ENCODE results near the gene DYNC1I2. TPM values are rescaled to one million over a fixed set of nuclear protein-coding genes. Genes with fewer than 3 reads are reported as not detected.
A peak's percentile ranks its signal among the peaks of the same experiment; 100 is the strongest.

DYNC1I2 gene
- total RNA-seq, 1 donor from 2014 or later, result 103 TPM

GRCh38 chr2:171729952-171730317 is 42.7 kb downstream of the DYNC1I2 start:
- FAIRE-seq (no peak), DNase-seq (ENCODE audit: low read depth) (no peak)
- Histone ChIP-seq H3K36me3 (ENCODE audit: control insufficient read depth, insufficient read depth, low read length) (peaks cover 9% of the 10 kb centered on the region), H3K27me3 (ENCODE audit: control insufficient read depth, insufficient read depth, low read length) (no peaks in the 10 kb centered on the region), H3K4me3 (ENCODE audit: low read depth, low read length) (no peak overlapping the region)
- no peak for TF ChIP-seq CTCF (IDR thresholded peaks at IDR 0.05; ENCODE audit: insufficient read depth, low read length, severe bottlenecking)

- H3K27me3 ChIP-seq (ENCODE audit: control insufficient read depth, insufficient read depth, low read length), result no peaks in the 10 kb centered on the region
- TF ChIP-seq CTCF (IDR thresholded peaks at IDR 0.05; ENCODE audit: insufficient read depth, low read length, severe bottlenecking), result no peak
- H3K36me3 ChIP-seq (ENCODE audit: control insufficient read depth, insufficient read depth, low read length), result peaks cover 5% of the 10 kb centered on the region
- no peak for FAIRE-seq
- DNase-seq (ENCODE audit: low read depth), result no peak
- H3K4me3 ChIP-seq (ENCODE audit: low read depth, low read length), result no peak overlapping the region
These were observed 48.9 kb downstream of the DYNC1I2 start for GRCh38 chr2:171735991-171736710.

- H3K27me3 ChIP-seq (ENCODE audit: control insufficient read depth, insufficient read depth, low read length), result no peaks in the 10 kb centered on the region
- no peak for FAIRE-seq
- peaks cover 5% of the 10 kb centered on the region for H3K36me3 ChIP-seq (ENCODE audit: control insufficient read depth, insufficient read depth, low read length)
- no peak overlapping the region for H3K4me3 ChIP-seq (ENCODE audit: low read depth, low read length)
- no peak for TF ChIP-seq CTCF (IDR thresholded peaks at IDR 0.05; ENCODE audit: insufficient read depth, low read length, severe bottlenecking)
- peak; percentile 4 for DNase-seq (ENCODE audit: low read depth)
These were observed 53.9 kb downstream of the DYNC1I2 start for GRCh38 chr2:171741189-171741588.

GRCh38 chr2:171742760-171743159 is 55.5 kb downstream of the DYNC1I2 start:
- Histone ChIP-seq H3K36me3 (ENCODE audit: control insufficient read depth, insufficient read depth, low read length) (peaks cover 7% of the 10 kb centered on the region), H3K27me3 (ENCODE audit: control insufficient read depth, insufficient read depth, low read length) (no peaks in the 10 kb centered on the region), H3K4me3 (ENCODE audit: low read depth, low read length) (no peak overlapping the region)
- no peak for FAIRE-seq
- TF ChIP-seq CTCF (IDR thresholded peaks at IDR 0.05; ENCODE audit: insufficient read depth, low read length, severe bottlenecking), result no peak
- DNase-seq (ENCODE audit: low read depth), result no peak

- FAIRE-seq, result no peak
- DNase-seq (ENCODE audit: low read depth), result no peak
- Histone ChIP-seq H3K27me3 (ENCODE audit: control insufficient read depth, insufficient read depth, low read length) (no peaks in the 10 kb centered on the region), H3K4me3 (ENCODE audit: low read depth, low read length) (no peak overlapping the region), H3K36me3 (ENCODE audit: control insufficient read depth, insufficient read depth, low read length) (peaks cover 7% of the 10 kb centered on the region)
- TF ChIP-seq CTCF (IDR thresholded peaks at IDR 0.05; ENCODE audit: insufficient read depth, low read length, severe bottlenecking), result no peak
These were observed 57.9 kb downstream of the DYNC1I2 start for GRCh38 chr2:171745141-171745540.

- FAIRE-seq, result no peak
- Histone ChIP-seq H3K27me3 (ENCODE audit: control insufficient read depth, insufficient read depth, low read length) (no peaks in the 10 kb centered on the region), H3K4me3 (ENCODE audit: low read depth, low read length) (no peak overlapping the region), H3K36me3 (ENCODE audit: control insufficient read depth, insufficient read depth, low read length) (peaks cover 6% of the 10 kb centered on the region)
- DNase-seq (ENCODE audit: low read depth), result no peak
- TF ChIP-seq CTCF (IDR thresholded peaks at IDR 0.05; ENCODE audit: insufficient read depth, low read length, severe bottlenecking), result no peak
These were observed 58.5 kb downstream of the DYNC1I2 start for GRCh38 chr2:171745806-171746205.

Data from bronchial epithelial cell (primary cell).